HFFc6 (cell line): ENCODE data around the gene SLC25A48. TPM values are rescaled to one million over a fixed set of nuclear protein-coding genes. Genes with fewer than 3 reads are reported as not detected.

Source experiments
- DNase-seq: peaks from one replicate; pipeline ENCODE4 v3.0.0-alpha.2; 2018
- H3K27ac Mint-ChIP-seq: 2 replicates; pipeline ENCODE4 v1.8.0; 2020; ENCODE audit warnings: mild to moderate bottlenecking, mixed read lengths
- H3K27me3 Mint-ChIP-seq: 2 replicates; pipeline ENCODE4 v1.8.0; 2021; ENCODE audit warnings: mild to moderate bottlenecking, moderate library complexity, mixed read lengths; ENCODE audit not compliant: insufficient read depth
- H3K36me3 Mint-ChIP-seq: 2 replicates; pipeline ENCODE4 v1.8.0; 2021; ENCODE audit warnings: low read depth, mixed read lengths
- H3K4me1 Mint-ChIP-seq: 2 replicates; pipeline ENCODE4 v1.8.0; 2020; ENCODE audit warnings: low read depth, mixed read lengths
- H3K4me3 Mint-ChIP-seq: 2 replicates; pipeline ENCODE4 v1.8.0; 2020; ENCODE audit warnings: mild to moderate bottlenecking, moderate library complexity, mixed read lengths
- H3K9me3 Mint-ChIP-seq: 2 replicates; pipeline ENCODE4 v1.8.0; 2020; ENCODE audit warnings: mild to moderate bottlenecking, mixed read lengths
- CTCF ChIP-seq: fragments of 200-600 bp; sonication (generic); IDR thresholded peaks from 2 replicates; pipeline ENCODE4 v1.5.0; 2021; ENCODE audit warnings: antibody characterized with exemption, mild to moderate bottlenecking
- total RNA-seq, 6 experiments: library from RNA; stranded (reverse); fragmentation: NEBNext Ultra II Directional; extraction: Animal tissue kit (Norgen Biotek cat#: 25700); gene quantifications; 2 replicates in 1 of 6; 3 replicates in 5 of 6; pipeline ENCODE4 v1.2.3, GENCODE V29; 2021

SLC25A48 gene
- total RNA-seq, 6 experiments from 2014 or later, result not detected

- H3K4me3 Mint-ChIP-seq, result peak overlapping the region; percentile 44; the same call in 1 of the 2 replicates
- TF ChIP-seq CTCF, result no peak
- no peaks in the 10 kb centered on the region for H3K36me3 Mint-ChIP-seq
- H3K27ac Mint-ChIP-seq, result no peak overlapping the region
- H3K9me3 Mint-ChIP-seq, result no peaks in the 10 kb centered on the region
- no peak for DNase-seq
- peaks cover 16% of the 10 kb centered on the region for H3K4me1 Mint-ChIP-seq
- H3K27me3 Mint-ChIP-seq, result peaks cover 37% of the 10 kb centered on the region
These were observed 48.6 kb downstream of the SLC25A48 start for GRCh38 chr5:135883026-135883425.

GRCh38 chr5:135883441-135883840 lies 49.0 kb downstream of the SLC25A48 start:
- no peaks in the 10 kb centered on the region for H3K9me3 Mint-ChIP-seq
- TF ChIP-seq CTCF, result peak; percentile 66
- no peak overlapping the region for H3K4me3 Mint-ChIP-seq
- H3K27ac Mint-ChIP-seq, result no peak overlapping the region
- peaks cover 37% of the 10 kb centered on the region for H3K27me3 Mint-ChIP-seq
- DNase-seq, result no peak
- no peaks in the 10 kb centered on the region for H3K36me3 Mint-ChIP-seq
- H3K4me1 Mint-ChIP-seq, result peaks cover 20% of the 10 kb centered on the region

GRCh38 chr5:135885031-135885430 lies 50.6 kb downstream of the SLC25A48 start:
- H3K27me3 Mint-ChIP-seq, result peaks cover 35% of the 10 kb centered on the region
- TF ChIP-seq CTCF, result no peak
- H3K27ac Mint-ChIP-seq, result no peak overlapping the region
- H3K4me1 Mint-ChIP-seq, result peaks cover 20% of the 10 kb centered on the region
- H3K4me3 Mint-ChIP-seq, result no peak overlapping the region
- no peaks in the 10 kb centered on the region for H3K9me3 Mint-ChIP-seq
- no peak for DNase-seq
- H3K36me3 Mint-ChIP-seq, result no peaks in the 10 kb centered on the region

GRCh38 chr5:135886136-135886535 lies 51.7 kb downstream of the SLC25A48 start:
- peaks cover 12% of the 10 kb centered on the region for H3K4me1 Mint-ChIP-seq
- H3K4me3 Mint-ChIP-seq, result no peak overlapping the region
- no peak overlapping the region for H3K27ac Mint-ChIP-seq
- H3K27me3 Mint-ChIP-seq, result peaks cover 28% of the 10 kb centered on the region
- H3K36me3 Mint-ChIP-seq, result no peaks in the 10 kb centered on the region
- no peak for DNase-seq
- H3K9me3 Mint-ChIP-seq, result no peaks in the 10 kb centered on the region
- TF ChIP-seq CTCF, result no peak

GRCh38 chr5:135887447-135887864 lies 53.0 kb downstream of the SLC25A48 start:
- peak; percentile 46 for DNase-seq
- Mint-ChIP-seq H3K27ac (no peak overlapping the region), H3K9me3 (no peaks in the 10 kb centered on the region), H3K4me1 (peaks cover 15% of the 10 kb centered on the region), H3K4me3 (0 out of 2 replicates have a peak overlapping the region, but pooled peaks have one; percentile 19), H3K36me3 (no peaks in the 10 kb centered on the region), H3K27me3 (peaks cover 27% of the 10 kb centered on the region)
- TF ChIP-seq CTCF, result peak; percentile 95
